Tibial artery (tissue), 4 donors: Measurements from ENCODE around the gene NFIB.

ENCODE experiments used
- DNase-seq, 2 donors: peaks; one replicate each; pipeline ENCODE4 v3.0.0-alpha.2; 2019
- H3K27ac ChIP-seq, 2 donors: fragments of 200-600 bp; sonication (generic) in 1 of 2; 1 replicate in 1 of 2; 2 replicates in 1 of 2; pipeline ENCODE4 v1.5.1; 2018 to 2019; ENCODE audit warnings: mild to moderate bottlenecking in 1 of 2
- H3K27me3 ChIP-seq, 2 donors: fragments of 200-600 bp; sonication (generic) in 1 of 2; one replicate each; pipeline versions ENCODE4 v1.5.1 to v1.6.0; 2016 to 2019
- H3K36me3 ChIP-seq, 3 donors: fragments of 200-600 bp; sonication (generic) in 2 of 3; one replicate each; pipeline ENCODE4 v1.5.1; 2016 to 2019; ENCODE audit warnings: mild to moderate bottlenecking in 2 of 3
- H3K4me1 ChIP-seq, 4 donors: fragments of 200-600 bp; sonication (generic) in 2 of 4; 1 replicate in 3 of 4; 2 replicates in 1 of 4; pipeline ENCODE4 v1.5.1; 2016 to 2019
- H3K4me3 ChIP-seq, 2 donors: fragments of 200-600 bp; sonication (generic) in 1 of 2; 1 replicate in 1 of 2; 2 replicates in 1 of 2; pipeline ENCODE4 v1.5.1; 2018 to 2019; ENCODE audit warnings: mild to moderate bottlenecking in 2 of 2
- H3K9me3 ChIP-seq, 3 donors: fragments of 200-600 bp; sonication (generic) in 1 of 3; one replicate each; pipeline ENCODE4 v1.5.1; 2016 to 2019
- intact Hi-C: fragments of 100-400 bp; cut with DNase I; formaldehyde crosslinking; loops from one replicate; pipeline ENCODE4 v1.15.0; 2023; ENCODE audit warnings: low total_unique reads
- TF ChIP-seq, protein P1 (sequence below), 2 experiments: fragments of 200-600 bp in 1 of 2; fragments of 450-650 bp in 1 of 2; IDR thresholded peaks; one replicate each; pipeline ENCODE4 v1.5.1; 2017 to 2019; ENCODE audit warnings: antibody characterized with exemption in 2 of 2, mild to moderate bottlenecking in 1 of 2, moderate library complexity in 1 of 2

The NFIB gene

GRCh38 chr9:14303100-14303499, 10.8 kb downstream of the NFIB start:
- peak overlapping the region in 1 of 2 donors; percentile 19 for H3K27ac ChIP-seq
- TF ChIP-seq, protein P1, sequence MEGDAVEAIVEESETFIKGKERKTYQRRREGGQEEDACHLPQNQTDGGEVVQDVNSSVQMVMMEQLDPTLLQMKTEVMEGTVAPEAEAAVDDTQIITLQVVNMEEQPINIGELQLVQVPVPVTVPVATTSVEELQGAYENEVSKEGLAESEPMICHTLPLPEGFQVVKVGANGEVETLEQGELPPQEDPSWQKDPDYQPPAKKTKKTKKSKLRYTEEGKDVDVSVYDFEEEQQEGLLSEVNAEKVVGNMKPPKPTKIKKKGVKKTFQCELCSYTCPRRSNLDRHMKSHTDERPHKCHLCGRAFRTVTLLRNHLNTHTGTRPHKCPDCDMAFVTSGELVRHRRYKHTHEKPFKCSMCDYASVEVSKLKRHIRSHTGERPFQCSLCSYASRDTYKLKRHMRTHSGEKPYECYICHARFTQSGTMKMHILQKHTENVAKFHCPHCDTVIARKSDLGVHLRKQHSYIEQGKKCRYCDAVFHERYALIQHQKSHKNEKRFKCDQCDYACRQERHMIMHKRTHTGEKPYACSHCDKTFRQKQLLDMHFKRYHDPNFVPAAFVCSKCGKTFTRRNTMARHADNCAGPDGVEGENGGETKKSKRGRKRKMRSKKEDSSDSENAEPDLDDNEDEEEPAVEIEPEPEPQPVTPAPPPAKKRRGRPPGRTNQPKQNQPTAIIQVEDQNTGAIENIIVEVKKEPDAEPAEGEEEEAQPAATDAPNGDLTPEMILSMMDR (IDR thresholded peaks at IDR 0.05), result no peak
- H3K4me1 ChIP-seq, result peaks cover 0 to 88% (median 36%) of the 10 kb centered on the region in 4 donors
- H3K27me3 ChIP-seq, result no peaks in the 10 kb centered on the region
- H3K36me3 ChIP-seq, result peaks cover 0 to 8% (median 8%) of the 10 kb centered on the region in 3 donors
- intact Hi-C loops, result no loop called here
- no peaks in the 10 kb centered on the region for H3K9me3 ChIP-seq
- no peak overlapping the region for H3K4me3 ChIP-seq
- no peak for DNase-seq

GRCh38 chr9:14302405-14302804, 11.5 kb downstream of the NFIB start:
- Histone ChIP-seq H3K4me1 (peaks cover 0 to 89% (median 39%) of the 10 kb centered on the region in 4 donors), H3K27ac (peak overlapping the region; percentile 19 to 32), H3K27me3 (no peaks in the 10 kb centered on the region), H3K4me3 (no peak overlapping the region), H3K9me3 (no peaks in the 10 kb centered on the region), H3K36me3 (peaks cover 0 to 8% (median 8%) of the 10 kb centered on the region in 3 donors)
- no peak for DNase-seq
- TF ChIP-seq, protein P1 (IDR thresholded peaks at IDR 0.05), result no peak
- intact Hi-C loops, result no loop called here

GRCh38 chr9:14301583-14302021, 12.3 kb downstream of the NFIB start:
- H3K9me3 ChIP-seq, result no peaks in the 10 kb centered on the region
- H3K27ac ChIP-seq, result peak overlapping the region; percentile 30 to 55
- TF ChIP-seq, protein P1 (IDR thresholded peaks at IDR 0.05), result no peak
- no peaks in the 10 kb centered on the region for H3K27me3 ChIP-seq
- no peak overlapping the region for H3K4me3 ChIP-seq
- intact Hi-C loops, result no loop called here
- H3K36me3 ChIP-seq, result peaks cover 0 to 2% (median under 1%) of the 10 kb centered on the region in 3 donors
- H3K4me1 ChIP-seq, result peaks cover 0 to 89% (median 44%) of the 10 kb centered on the region in 4 donors
- DNase-seq, result no peak

GRCh38 chr9:14301006-14301405, 12.9 kb downstream of the NFIB start:
- TF ChIP-seq, protein P1 (IDR thresholded peaks at IDR 0.05), result no peak
- H3K9me3 ChIP-seq, result no peaks in the 10 kb centered on the region
- H3K36me3 ChIP-seq, result no peaks in the 10 kb centered on the region
- DNase-seq, result no peak
- peaks cover 0 to 94% (median 47%) of the 10 kb centered on the region in 4 donors for H3K4me1 ChIP-seq
- peak overlapping the region; percentile 30 to 55 for H3K27ac ChIP-seq
- peak overlapping the region in 1 of 2 donors; percentile 33 for H3K4me3 ChIP-seq
- no peaks in the 10 kb centered on the region for H3K27me3 ChIP-seq
- intact Hi-C loops, result no loop called here

DNA sequence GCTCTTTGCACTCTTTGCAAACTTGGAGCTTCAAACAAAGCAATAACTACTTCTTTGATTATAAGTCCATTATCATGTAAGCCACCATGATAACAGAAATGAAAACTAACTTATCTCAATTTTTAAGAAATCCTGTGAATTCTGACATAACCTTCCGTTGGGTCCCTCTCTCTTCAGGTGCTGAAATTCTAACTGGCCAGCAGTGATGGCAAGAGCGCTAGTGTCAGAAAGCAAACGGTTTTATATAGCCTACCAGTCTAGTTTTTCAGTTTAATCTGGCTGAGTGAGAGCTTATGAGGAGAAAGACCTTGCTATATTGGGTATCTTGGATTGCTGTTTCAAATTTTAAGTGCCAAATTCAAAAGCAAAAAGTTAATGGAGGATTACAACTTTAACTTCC, 13.4 kb downstream of the NFIB start:
- TF ChIP-seq, protein P1 (IDR thresholded peaks at IDR 0.05), result no peak
- H3K27ac ChIP-seq, result peak overlapping the region; percentile 47 to 55
- intact Hi-C loops, result no loop called here
- peaks cover 0 to 93% (median 47%) of the 10 kb centered on the region in 4 donors for H3K4me1 ChIP-seq
- DNase-seq, result no peak
- H3K36me3 ChIP-seq, result no peaks in the 10 kb centered on the region
- no peaks in the 10 kb centered on the region for H3K9me3 ChIP-seq
- H3K27me3 ChIP-seq, result no peaks in the 10 kb centered on the region
- H3K4me3 ChIP-seq, result peak overlapping the region; percentile 33

- Histone ChIP-seq H3K27me3 (no peaks in the 10 kb centered on the region), H3K9me3 (no peaks in the 10 kb centered on the region), H3K36me3 (no peaks in the 10 kb centered on the region), H3K4me1 (peaks cover 0 to 88% (median 45%) of the 10 kb centered on the region in 4 donors), H3K4me3 (peak overlapping the region; percentile 33), H3K27ac (peak overlapping the region; percentile 47 to 55)
- TF ChIP-seq, protein P1 (IDR thresholded peaks at IDR 0.05), result no peak
- intact Hi-C loops, result no loop called here
- no peak for DNase-seq
These were observed 13.9 kb downstream of the NFIB start for GRCh38 chr9:14300040-14300439.
